SK-N-SH (cell line): ENCODE data around the gene CRIP1. TPM values are rescaled to one million over a fixed set of nuclear protein-coding genes. Genes with fewer than 3 reads are reported as not detected.

Source experiments
- CTCF ChIA-PET: fragments of 300-600, 350-600 bp; formaldehyde crosslinking; extraction: SDS; loops from one replicate; lab custom pipeline; 2021; lab: Yijun Ruan, JAX
- POLR2A ChIA-PET: fragments of 350-600 bp; sonication (Branson Sonifier 250); formaldehyde crosslinking; extraction: SDS; loops from one replicate; lab custom pipeline; 2020; ENCODE audit warnings: antibody characterized with exemption, inconsistent platforms; lab: Yijun Ruan, JAX
- DNase-seq: peaks from one replicate; pipeline ENCODE4 v3.0.0; 2012
- H2AFZ ChIP-seq: fragments of 200-600 bp; sonication (generic); 2 replicates; pipeline ENCODE4 v1.8.1; 2016; ENCODE audit warnings: antibody characterized with exemption, mild to moderate bottlenecking, low read depth
- H3F3A ChIP-seq: fragments of 200-600 bp; sonication (generic); replicated peaks from 2 replicates; pipeline ENCODE3; 2016; ENCODE audit warnings: antibody characterized with exemption, mild to moderate bottlenecking; ENCODE audit not compliant: insufficient read depth
- H3K27ac ChIP-seq, 2 experiments: fragments of 200-500 bp in 1 of 2; fragments of 200-600 bp in 1 of 2; sonication (Bioruptor generic) in 1 of 2; sonication (generic), shearing (Covaris generic) in 1 of 2; 2 replicates each; pipeline versions ENCODE4 v1.5.1 to v1.6.1; 2014 to 2016; ENCODE audit warnings: low read depth in 2 of 2, inconsistent platforms in 1 of 2, low read length in 1 of 2, mild to moderate bottlenecking in 1 of 2, mixed read lengths in 1 of 2
- H3K27me3 ChIP-seq: fragments of 200-600 bp; sonication (generic), shearing (Covaris generic); 2 replicates; pipeline ENCODE4 v1.6.1; 2016; ENCODE audit warnings: mixed run types; ENCODE audit not compliant: insufficient read depth
- H3K36me3 ChIP-seq, 2 experiments: fragments of 200-500 bp in 1 of 2; fragments of 200-600 bp in 1 of 2; sonication (Bioruptor generic) in 1 of 2; sonication (generic) in 1 of 2; replicated peaks in 1 of 2; 2 replicates each; pipeline versions ENCODE3 to v1.5.1; 2014 to 2016; ENCODE audit warnings: low read length in 1 of 2, mild to moderate bottlenecking in 1 of 2; ENCODE audit not compliant: insufficient read depth in 2 of 2, control insufficient read depth in 1 of 2
- H3K4me1 ChIP-seq, 2 experiments: fragments of 200-500 bp in 1 of 2; fragments of 200-600 bp in 1 of 2; sonication (Bioruptor generic) in 1 of 2; sonication (generic), shearing (Covaris generic) in 1 of 2; 2 replicates each; pipeline versions ENCODE4 v1.5.1 to v1.6.1; 2014 to 2016; ENCODE audit warnings: low read depth in 1 of 2, low read length in 1 of 2, mixed run types in 1 of 2; ENCODE audit not compliant: insufficient read depth in 2 of 2, control insufficient read depth in 1 of 2
- H3K4me2 ChIP-seq: fragments of 200-600 bp; sonication (generic), shearing (Covaris generic); 2 replicates; pipeline ENCODE4 v1.6.1; 2017; ENCODE audit warnings: mixed run types
- H3K4me3 ChIP-seq, 2 experiments: fragments of 200-500 bp in 1 of 2; fragments of 200-600 bp in 1 of 2; sonication (Bioruptor generic) in 1 of 2; sonication (generic), shearing (Covaris generic) in 1 of 2; 2 replicates each; pipeline versions ENCODE4 v1.5.1 to v1.8.1; 2014 to 2016; ENCODE audit warnings: low read depth in 2 of 2, inconsistent platforms in 1 of 2, low read length in 1 of 2, mild to moderate bottlenecking in 1 of 2, mixed read lengths in 1 of 2, moderate library complexity in 1 of 2
- H3K79me2 ChIP-seq: fragments of 200-600 bp; sonication (generic); 2 replicates; pipeline ENCODE4 v1.8.1; 2017; ENCODE audit warnings: mild to moderate bottlenecking; ENCODE audit not compliant: insufficient read depth
- H3K9ac ChIP-seq: fragments of 200-600 bp; sonication (generic); 2 replicates; pipeline ENCODE4 v1.6.1; 2017; ENCODE audit warnings: mixed run types
- H3K9me2 ChIP-seq: fragments of 200-600 bp; sonication (generic); 2 replicates; pipeline ENCODE4 v1.6.1; 2017; ENCODE audit warnings: mixed run types
- H3K9me3 ChIP-seq: fragments of 200-600 bp; sonication (generic); 2 replicates; pipeline ENCODE4 v1.6.1; 2017; ENCODE audit warnings: mixed run types, mild to moderate bottlenecking, moderate library complexity
- H4K20me1 ChIP-seq: fragments of 200-600 bp; sonication (generic); 2 replicates; pipeline ENCODE4 v1.6.1; 2017; ENCODE audit warnings: mild to moderate bottlenecking, mixed run types; ENCODE audit not compliant: insufficient read depth
- CTCF ChIP-seq: fragments of 200-600 bp; sonication (generic); IDR thresholded peaks from 2 replicates; pipeline ENCODE4 v1.6.1; 2017; ENCODE audit warnings: antibody characterized with exemption, mild to moderate bottlenecking, moderate library complexity
- ELF1 ChIP-seq: IDR thresholded peaks from 2 replicates; pipeline ENCODE4 v1.4.0; 2012
- EP300 ChIP-seq, 2 experiments: IDR thresholded peaks; 2 replicates each; pipeline versions ENCODE4 v1.4.0 to v1.6.1; 2012; ENCODE audit warnings: borderline replicate concordance in 1 of 2, low read depth in 1 of 2, low read length in 1 of 2
- FOSL2 ChIP-seq: IDR thresholded peaks from 2 replicates; pipeline ENCODE4 v1.4.0; 2012; ENCODE audit warnings: low read depth, mild to moderate bottlenecking, moderate library complexity, borderline replicate concordance
- GABPA ChIP-seq: IDR thresholded peaks from 2 replicates; pipeline ENCODE4 v1.4.0; 2012; ENCODE audit warnings: low read depth, mild to moderate bottlenecking
- IRF3 ChIP-seq: fragments of 150-350 bp; IDR thresholded peaks from 2 replicates; pipeline ENCODE4 v1.6.1; 2016; ENCODE audit warnings: mild to moderate bottlenecking, low read depth, low read length
- JUND ChIP-seq: IDR thresholded peaks from 2 replicates; pipeline ENCODE4 v1.4.0; 2012
- MEF2A ChIP-seq: IDR thresholded peaks from 2 replicates; pipeline ENCODE4 v1.4.0; 2012; ENCODE audit warnings: low read depth, borderline replicate concordance
- MXI1 ChIP-seq: IDR thresholded peaks from 2 replicates; pipeline ENCODE4 v1.6.1; 2012; ENCODE audit warnings: mild to moderate bottlenecking, low read depth, low read length, improper control_type of control experiment
- NRF1 ChIP-seq: IDR thresholded peaks from 2 replicates; pipeline ENCODE4 v1.6.1; 2012; ENCODE audit warnings: low read depth, mild to moderate bottlenecking, low read length
- PBX3 ChIP-seq: IDR thresholded peaks from 2 replicates; pipeline ENCODE4; 2012
- POLR2AphosphoS5 ChIP-seq: IDR thresholded peaks from 2 replicates; pipeline ENCODE4 v1.6.1; 2012; ENCODE audit warnings: low read depth, low read length
- RFX5 ChIP-seq: IDR thresholded peaks from 2 replicates; pipeline ENCODE4 v1.6.1; 2012; ENCODE audit warnings: mild to moderate bottlenecking, improper control_type of control experiment, low read length
- RXRA ChIP-seq: IDR thresholded peaks from 2 replicates; pipeline ENCODE4 v1.4.0; 2012; ENCODE audit warnings: low read depth, mild to moderate bottlenecking, borderline replicate concordance
- SIN3A ChIP-seq: IDR thresholded peaks from 2 replicates; pipeline ENCODE4 v1.6.1; 2012; ENCODE audit warnings: low read depth, mild to moderate bottlenecking, low read length, moderate library complexity, borderline replicate concordance
- SMC3 ChIP-seq: IDR thresholded peaks from 2 replicates; pipeline ENCODE4 v1.6.1; 2012; ENCODE audit warnings: low read depth, low read length, improper control_type of control experiment
- TAF1 ChIP-seq: IDR thresholded peaks from 2 replicates; pipeline ENCODE4 v1.6.1; 2012; ENCODE audit warnings: low read depth, mild to moderate bottlenecking, low read length, moderate library complexity, borderline replicate concordance
- TCF12 ChIP-seq: IDR thresholded peaks from 2 replicates; pipeline ENCODE4 v1.4.0; 2012
- USF1 ChIP-seq: IDR thresholded peaks from 2 replicates; pipeline ENCODE4 v1.4.0; 2012; ENCODE audit warnings: low read depth, borderline replicate concordance
- ZBTB33 ChIP-seq: IDR thresholded peaks from 2 replicates; pipeline ENCODE4 v1.4.0; 2012; ENCODE audit warnings: low read depth, borderline replicate concordance
- WGBS: methylation state at CpG from one replicate; pipeline ENCODE4 v1.1.6; 2017; ENCODE audit warnings: low lambda C conversion rate; 5-methylcytosine and 5-hydroxymethylcytosine counted together
- polyA plus RNA-seq, 3 experiments: library from polyadenylated mRNA; depleted of rRNA; stranded (reverse); fragments of >200 nt; gene quantifications; 2 replicates each; pipeline ENCODE4 v1.2.3, GENCODE V29; 2012

Gene CRIP1
- polyA plus RNA-seq, 1 of the 3 experiments (the other 2 are of a cell fraction) = 0.72 TPM

GRCh38 chr14:105442125-105442524 is 44.6 kb upstream of the CRIP1 start:
- Histone ChIP-seq H3K36me3 (peaks cover 3 to 41% of the 10 kb centered on the region in 2 experiments), H3K9me2 (no peaks in the 10 kb centered on the region), H3K27ac (no peak overlapping the region), H3K4me3 (no peak overlapping the region), H3K79me2 (peaks cover 61% of the 10 kb centered on the region), H3K9ac (no peak overlapping the region), H3K4me1 (peaks cover 0 to 8% of the 10 kb centered on the region in 2 experiments; a peak in 1 of 4 replicates), H3K27me3 (no peaks in the 10 kb centered on the region), H4K20me1 (peaks cover 43% of the 10 kb centered on the region), H3K9me3 (no peaks in the 10 kb centered on the region), H2AFZ (no peak overlapping the region), H3F3A (no peaks in the 10 kb centered on the region), H3K4me2 (no peak overlapping the region)
- POLR2A ChIA-PET = interaction anchor here (1.1 kb wide), 1 partner anchor 30 kb away, joined by 3 read pairs; no protein-coding TSS in a partner anchor
- DNase-seq = no peak
- no peak for TF ChIP-seq SMC3
- no peak for TF ChIP-seq MEF2A
- no peak for TF ChIP-seq FOSL2
- TF ChIP-seq ZBTB33 = no peak
- no peak for TF ChIP-seq POLR2AphosphoS5
- no peak for TF ChIP-seq JUND
- TF ChIP-seq PBX3 = no peak
- no peak for TF ChIP-seq TAF1
- TF ChIP-seq IRF3 = no peak
- no peak for TF ChIP-seq MXI1
- no peak for TF ChIP-seq EP300 (IDR thresholded peaks at IDR 0.05; ENCODE audit: borderline replicate concordance in 1 of 2, low read depth in 1 of 2, low read length in 1 of 2)
- no peak for TF ChIP-seq RFX5
- TF ChIP-seq GABPA = no peak
- TF ChIP-seq NRF1 = no peak
- TF ChIP-seq TCF12 = no peak
- TF ChIP-seq SIN3A = no peak
- no peak for TF ChIP-seq CTCF
- TF ChIP-seq RXRA = no peak
- TF ChIP-seq ELF1 = no peak
- no peak for TF ChIP-seq USF1
- 70% methylated on average over 9 of the region's 17 CpGs for WGBS
- CTCF ChIA-PET = interaction anchor here (1.2 to 1.9 kb wide), 3 partner anchors 9 to 95 kb away, joined by 3 to 4 read pairs (median 4); no protein-coding TSS in a partner anchor
